Testis (tissue), 2 donors: ENCODE data around the gene SPRR2G.

Experiments used
- POLR2A ChIP-seq: fragments of 450-650 bp; IDR thresholded peaks from one replicate; pipeline ENCODE4 v1.6.1; 2017; ENCODE audit warnings: antibody characterized with exemption, mild to moderate bottlenecking, moderate library complexity
- TF ChIP-seq, protein P1 (sequence below), 3 experiments: fragments of 450-650 bp in 2 of 3; fragments of 200-600 bp in 1 of 3; sonication (generic) in 1 of 3; IDR thresholded peaks; one replicate each; pipeline ENCODE4 v1.5.1; 2016 to 2019; ENCODE audit warnings: antibody characterized with exemption in 3 of 3, mild to moderate bottlenecking in 2 of 3, moderate library complexity in 1 of 3

DNA sequence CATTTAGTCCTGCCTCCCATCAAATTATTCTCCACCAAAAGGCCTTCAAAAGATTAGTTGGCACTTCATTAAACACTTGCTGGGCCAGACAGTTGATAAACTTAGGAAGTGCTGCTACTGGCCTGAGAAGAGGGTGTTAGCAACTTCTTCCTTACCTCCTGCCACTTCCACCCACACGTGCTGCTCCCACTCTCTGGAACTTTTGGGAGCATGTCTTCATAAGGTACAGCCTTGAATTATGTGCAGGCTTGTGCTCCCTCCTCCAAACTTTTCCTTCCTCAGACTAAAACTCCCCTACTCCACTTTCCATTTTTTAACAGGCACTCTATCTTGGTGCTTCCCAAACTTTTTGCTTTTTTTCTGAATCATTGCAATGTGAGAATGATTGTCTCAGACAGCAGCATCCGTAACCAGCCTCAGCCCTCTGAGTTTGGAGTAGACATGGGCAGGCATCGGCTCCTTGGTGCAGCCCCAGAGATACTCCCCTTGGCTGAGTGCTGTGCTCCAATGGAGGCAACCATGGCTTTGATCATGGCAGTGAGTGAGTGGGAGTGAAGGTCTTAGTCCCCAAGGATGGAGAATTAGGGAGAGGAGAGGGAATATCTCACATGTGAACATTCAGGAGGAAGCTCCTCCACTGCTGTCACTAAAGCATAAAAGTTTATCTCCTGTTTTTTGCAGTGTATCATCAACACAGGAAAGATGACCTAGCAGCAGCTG lies 43.8 kb upstream of the SPRR2G start:
- TF ChIP-seq POLR2A, result no peak
- TF ChIP-seq, protein P1, sequence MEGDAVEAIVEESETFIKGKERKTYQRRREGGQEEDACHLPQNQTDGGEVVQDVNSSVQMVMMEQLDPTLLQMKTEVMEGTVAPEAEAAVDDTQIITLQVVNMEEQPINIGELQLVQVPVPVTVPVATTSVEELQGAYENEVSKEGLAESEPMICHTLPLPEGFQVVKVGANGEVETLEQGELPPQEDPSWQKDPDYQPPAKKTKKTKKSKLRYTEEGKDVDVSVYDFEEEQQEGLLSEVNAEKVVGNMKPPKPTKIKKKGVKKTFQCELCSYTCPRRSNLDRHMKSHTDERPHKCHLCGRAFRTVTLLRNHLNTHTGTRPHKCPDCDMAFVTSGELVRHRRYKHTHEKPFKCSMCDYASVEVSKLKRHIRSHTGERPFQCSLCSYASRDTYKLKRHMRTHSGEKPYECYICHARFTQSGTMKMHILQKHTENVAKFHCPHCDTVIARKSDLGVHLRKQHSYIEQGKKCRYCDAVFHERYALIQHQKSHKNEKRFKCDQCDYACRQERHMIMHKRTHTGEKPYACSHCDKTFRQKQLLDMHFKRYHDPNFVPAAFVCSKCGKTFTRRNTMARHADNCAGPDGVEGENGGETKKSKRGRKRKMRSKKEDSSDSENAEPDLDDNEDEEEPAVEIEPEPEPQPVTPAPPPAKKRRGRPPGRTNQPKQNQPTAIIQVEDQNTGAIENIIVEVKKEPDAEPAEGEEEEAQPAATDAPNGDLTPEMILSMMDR (IDR thresholded peaks at IDR 0.05), result no peak
